Measurements from ENCODE around the gene DOCK6. TPM values are rescaled to one million over a fixed set of nuclear protein-coding genes. Genes with fewer than 3 reads are reported as not detected.
A peak's percentile ranks its signal among the peaks of the same experiment; 100 is the strongest.

The DOCK6 gene
- total RNA-seq, 2 donors from 2014 or later: 12.7 to 49.4 TPM

- Histone ChIP-seq H3K27me3 (no peaks in the 10 kb centered on the region), H3K27ac (peak overlapping the region; percentile 88 to 93), H3K4me3 (no peak overlapping the region), H3K4me1 (peaks cover 0 to 51% of the 10 kb centered on the region in 2 donors), H3K9me3 (no peaks in the 10 kb centered on the region), H3K36me3 (no peaks in the 10 kb centered on the region)
- peak; percentile 89 for DNase-seq (ENCODE audit: low spot score)
- no peak for TF ChIP-seq CTCF (IDR thresholded peaks at IDR 0.05)
Observed at GRCh38 chr19:11152318-11153062, 109.8 kb downstream of the DOCK6 start.

GRCh38 chr19:11151181-11151580 lies 111.1 kb downstream of the DOCK6 start:
- Histone ChIP-seq H3K36me3 (no peaks in the 10 kb centered on the region), H3K27me3 (no peaks in the 10 kb centered on the region), H3K27ac (peak overlapping the region; percentile 88 to 93), H3K9me3 (no peaks in the 10 kb centered on the region), H3K4me3 (no peak overlapping the region), H3K4me1 (peaks cover 0 to 46% of the 10 kb centered on the region in 2 donors)
- no peak for DNase-seq (ENCODE audit: low spot score)
- TF ChIP-seq CTCF (IDR thresholded peaks at IDR 0.05): no peak

Other genes starting within 250 kb of the DOCK6 start
- gene LDLR, start 173.1 kb downstream of the DOCK6 start, total RNA-seq: 10 to 100 TPM; 13.8 to 15.9 TPM
- 1 to 10 TPM; 1.2 to 5.7 TPM for gene SPC24, start 106.7 kb downstream of the DOCK6 start, total RNA-seq
- 100 to 1,000 TPM; 445 to 622 TPM for gene KANK2, start 65.0 kb downstream of the DOCK6 start, total RNA-seq
- 1 to 10 TPM in 1 of 2 donors, not detected in 1; 1.3 TPM for gene ANGPTL8, start 22.9 kb downstream of the DOCK6 start, total RNA-seq
- not detected for gene TSPAN16, start 33.6 kb upstream of the DOCK6 start, total RNA-seq
- 10 to 100 TPM in 1 of 2 donors, 1 to 10 TPM in 1; 6.5 to 11.1 TPM for gene RAB3D, start 77.1 kb upstream of the DOCK6 start, total RNA-seq
- 100 to 1,000 TPM; 301 to 343 TPM for gene TMEM205, start 83.7 kb upstream of the DOCK6 start, total RNA-seq
- gene CCDC159, start 84.0 kb upstream of the DOCK6 start, total RNA-seq: 10 to 100 TPM; 12.1 to 18.8 TPM
- gene PLPPR2, start 92.9 kb upstream of the DOCK6 start, total RNA-seq: 10 to 100 TPM; 26.2 to 30.5 TPM
- gene SWSAP1, start 112.1 kb upstream of the DOCK6 start, total RNA-seq: 1 to 10 TPM in 1 of 2 donors, under 1 TPM in 1; 0.44 to 1.5 TPM
- gene EPOR, start 121.8 kb upstream of the DOCK6 start, total RNA-seq: 1 to 10 TPM; 5.9 to 10.0 TPM
- 1 to 10 TPM; 7.4 to 8.4 TPM for gene RGL3, start 156.8 kb upstream of the DOCK6 start, total RNA-seq
- under 1 TPM; 0.22 to 0.59 TPM for gene ODAD3, start 172.6 kb upstream of the DOCK6 start, total RNA-seq
- 10 to 100 TPM; 78.0 to 82.8 TPM for gene PRKCSH, start 173.1 kb upstream of the DOCK6 start, total RNA-seq
- not detected for gene ELAVL3, start 218.5 kb upstream of the DOCK6 start, total RNA-seq
- 1 to 10 TPM; 4.6 to 9.9 TPM for gene ZNF653, start 243.3 kb upstream of the DOCK6 start, total RNA-seq